Retinal pigment epithelial cell (primary cell): ENCODE measurements around the gene CALD1.

Experiments
- DNase-seq: peaks from one replicate; pipeline ENCODE4 v3.0.0-alpha.2; 2010; ENCODE audit warnings: low read depth
- H3K4me3 ChIP-seq: 2 replicates; pipeline ENCODE4 v1.5.1; 2011; ENCODE audit warnings: mild to moderate bottlenecking, low read length, control low read depth, moderate library complexity
- CTCF ChIP-seq: conservative IDR thresholded peaks from 2 replicates; pipeline ENCODE4 v1.5.1; 2011; ENCODE audit warnings: low read depth, low read length, control low read depth, inconsistent platforms

The CALD1 gene

GRCh38 chr7:134780166-134780828 lies 863 bp downstream of the CALD1 start:
- peak overlapping the region; percentile 83 for H3K4me3 ChIP-seq
- no peak for TF ChIP-seq CTCF
- no peak for DNase-seq

DNA sequence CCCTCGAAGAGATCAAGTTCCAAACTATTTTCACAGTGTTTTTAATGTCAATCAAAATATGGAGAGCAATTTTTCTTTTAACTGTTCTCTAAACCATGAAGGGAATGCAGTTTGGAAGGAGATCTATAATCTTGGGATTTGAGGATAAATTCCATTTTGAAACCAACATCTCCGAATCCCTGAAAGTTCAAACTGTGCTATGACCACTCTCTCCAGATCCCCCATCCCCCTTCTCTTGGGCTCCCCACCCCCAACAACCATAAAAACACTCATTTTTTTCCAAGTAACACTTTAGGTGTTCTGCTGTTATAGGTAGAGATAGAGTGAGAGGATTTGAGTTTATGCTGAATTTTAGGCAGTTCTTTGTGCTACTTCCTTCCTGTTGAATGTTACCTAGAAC lies 1.7 kb downstream of the CALD1 start:
- peak overlapping the region; percentile 83 for H3K4me3 ChIP-seq
- TF ChIP-seq CTCF = no peak
- DNase-seq = no peak

- TF ChIP-seq CTCF = no peak
- peak overlapping the region; percentile 83 for H3K4me3 ChIP-seq
- DNase-seq = no peak
Observed at GRCh38 chr7:134782121-134782623, 2.7 kb downstream of the CALD1 start.

DNA sequence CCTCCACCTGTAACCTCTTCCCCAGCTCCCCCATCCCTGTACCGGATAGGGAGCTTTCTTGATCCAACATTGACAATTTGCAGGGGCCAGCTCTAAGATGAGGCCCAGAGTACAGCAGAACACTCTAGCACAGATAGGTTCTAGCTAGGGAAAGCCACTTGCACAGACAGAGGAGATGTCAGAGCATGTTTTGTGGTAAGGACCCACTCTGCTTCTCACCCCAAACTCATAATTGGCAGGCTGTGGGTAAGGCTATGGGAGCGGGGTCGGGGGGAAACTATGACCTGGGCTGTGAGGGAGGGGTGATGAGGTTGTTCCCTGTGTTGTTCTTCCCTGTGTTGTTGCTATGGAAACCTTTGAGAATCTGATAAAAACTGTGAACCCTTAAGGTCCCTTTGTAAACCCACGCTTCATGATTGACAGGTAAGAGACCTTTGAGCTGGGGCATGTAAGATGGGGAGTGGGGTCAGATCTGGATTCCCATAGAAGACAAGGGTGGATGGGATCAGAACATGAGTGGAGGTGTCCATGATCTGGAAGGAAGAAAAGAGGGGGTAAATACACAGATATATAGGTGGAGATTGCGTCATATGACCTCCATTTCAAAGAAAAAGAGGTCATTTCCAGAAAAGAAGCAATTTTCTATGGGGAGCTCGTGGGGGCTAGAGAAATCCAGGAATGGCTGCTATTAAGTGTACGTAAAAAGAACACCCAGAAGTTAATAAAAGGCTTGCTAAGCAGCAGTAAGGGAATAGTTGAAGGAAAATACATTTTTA lies 4.0 kb downstream of the CALD1 start:
- no peak for TF ChIP-seq CTCF
- no peak for DNase-seq
- H3K4me3 ChIP-seq = peak overlapping the region; percentile 83

GRCh38 chr7:134784251-134785049 lies 5.0 kb downstream of the CALD1 start:
- no peak for DNase-seq
- H3K4me3 ChIP-seq = no peak overlapping the region
- TF ChIP-seq CTCF = no peak

DNA sequence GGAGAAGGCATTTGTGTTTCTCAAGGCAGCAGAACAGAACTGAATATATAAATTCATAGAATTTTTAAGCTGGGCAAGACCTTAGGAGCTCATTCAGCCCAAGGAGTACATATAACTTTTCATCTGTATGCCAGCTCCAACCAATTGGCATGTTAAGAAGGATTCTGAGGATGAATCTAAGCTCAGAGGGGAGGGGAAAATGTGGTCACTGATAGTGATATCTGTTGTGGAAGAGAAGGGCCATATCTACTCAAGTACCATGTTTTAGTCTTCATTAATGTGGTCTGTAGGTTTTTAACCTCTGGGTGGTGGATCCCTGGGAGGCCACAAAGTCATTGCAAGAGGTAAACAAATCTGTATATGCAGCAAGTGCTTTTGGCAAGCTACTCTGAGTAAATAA lies 6.4 kb downstream of the CALD1 start:
- no peak for DNase-seq
- no peak overlapping the region for H3K4me3 ChIP-seq

More for the DNA sequence above, 6.4 kb downstream of the CALD1 start:
- TF ChIP-seq CTCF = no peak
